Peyer's patch (tissue), 4 donors: ENCODE data around the gene DNAJB14.

Source experiments
- POLR2A ChIP-seq, 2 donors: fragments of 450-650 bp; IDR thresholded peaks; one replicate each; pipeline ENCODE4 v1.5.1; 2017; ENCODE audit warnings: antibody characterized with exemption in 2 of 2, mild to moderate bottlenecking in 2 of 2, moderate library complexity in 2 of 2
- TF ChIP-seq, protein P1 (sequence below), 6 experiments: fragments of 450-650 bp in 4 of 6; fragments of 200-600 bp in 2 of 6; sonication (generic) in 1 of 6; IDR thresholded peaks; one replicate each; pipeline ENCODE4 v1.5.1; 2017 to 2019; ENCODE audit warnings: antibody characterized with exemption in 6 of 6, mild to moderate bottlenecking in 3 of 6, moderate library complexity in 1 of 6

DNA sequence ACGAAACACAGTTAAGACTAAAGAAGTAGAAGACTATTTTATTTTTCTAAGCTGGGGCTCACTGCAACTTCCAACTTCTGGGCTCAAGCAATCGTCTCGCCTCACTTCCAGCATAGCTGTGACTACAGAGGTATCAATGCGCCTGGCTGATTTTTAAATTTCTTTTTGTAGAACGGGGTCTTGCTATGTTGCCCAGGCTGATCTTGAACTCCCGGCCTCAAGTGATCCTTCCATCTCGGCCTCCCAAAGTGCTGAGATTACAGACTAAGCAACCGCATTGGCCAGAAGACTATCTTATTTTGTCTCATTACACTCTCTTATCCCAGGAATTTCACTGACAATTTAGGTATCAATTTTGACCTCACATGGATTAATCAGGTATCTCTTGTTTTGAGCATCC lies 53.4 kb downstream of the DNAJB14 start:
- TF ChIP-seq, protein P1, sequence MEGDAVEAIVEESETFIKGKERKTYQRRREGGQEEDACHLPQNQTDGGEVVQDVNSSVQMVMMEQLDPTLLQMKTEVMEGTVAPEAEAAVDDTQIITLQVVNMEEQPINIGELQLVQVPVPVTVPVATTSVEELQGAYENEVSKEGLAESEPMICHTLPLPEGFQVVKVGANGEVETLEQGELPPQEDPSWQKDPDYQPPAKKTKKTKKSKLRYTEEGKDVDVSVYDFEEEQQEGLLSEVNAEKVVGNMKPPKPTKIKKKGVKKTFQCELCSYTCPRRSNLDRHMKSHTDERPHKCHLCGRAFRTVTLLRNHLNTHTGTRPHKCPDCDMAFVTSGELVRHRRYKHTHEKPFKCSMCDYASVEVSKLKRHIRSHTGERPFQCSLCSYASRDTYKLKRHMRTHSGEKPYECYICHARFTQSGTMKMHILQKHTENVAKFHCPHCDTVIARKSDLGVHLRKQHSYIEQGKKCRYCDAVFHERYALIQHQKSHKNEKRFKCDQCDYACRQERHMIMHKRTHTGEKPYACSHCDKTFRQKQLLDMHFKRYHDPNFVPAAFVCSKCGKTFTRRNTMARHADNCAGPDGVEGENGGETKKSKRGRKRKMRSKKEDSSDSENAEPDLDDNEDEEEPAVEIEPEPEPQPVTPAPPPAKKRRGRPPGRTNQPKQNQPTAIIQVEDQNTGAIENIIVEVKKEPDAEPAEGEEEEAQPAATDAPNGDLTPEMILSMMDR (IDR thresholded peaks at IDR 0.05) = no peak
- no peak for TF ChIP-seq POLR2A (IDR thresholded peaks at IDR 0.05)
